ENCODE data around the gene NARF.

DNA sequence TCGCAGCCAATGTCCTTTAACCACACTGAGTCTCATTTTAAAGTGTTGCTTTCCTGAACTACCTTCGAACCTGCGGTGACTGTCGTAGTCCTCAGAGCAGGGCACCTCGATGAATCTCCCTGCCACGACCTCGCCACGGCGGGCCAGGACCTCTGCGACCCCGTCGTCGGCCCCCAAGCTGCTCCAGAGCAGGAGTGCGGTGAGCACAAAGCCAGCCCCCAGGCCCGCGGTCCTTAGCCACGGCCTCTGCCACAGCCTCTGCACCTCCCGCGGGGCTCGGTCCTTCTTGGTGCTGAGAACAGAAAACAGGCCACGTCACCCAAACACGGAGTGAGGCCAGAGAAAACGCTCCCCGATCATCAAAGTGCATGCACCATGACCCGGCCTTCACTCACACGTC, 43.2 kb upstream of the NARF start:
- TF ChIP-seq, protein P1, sequence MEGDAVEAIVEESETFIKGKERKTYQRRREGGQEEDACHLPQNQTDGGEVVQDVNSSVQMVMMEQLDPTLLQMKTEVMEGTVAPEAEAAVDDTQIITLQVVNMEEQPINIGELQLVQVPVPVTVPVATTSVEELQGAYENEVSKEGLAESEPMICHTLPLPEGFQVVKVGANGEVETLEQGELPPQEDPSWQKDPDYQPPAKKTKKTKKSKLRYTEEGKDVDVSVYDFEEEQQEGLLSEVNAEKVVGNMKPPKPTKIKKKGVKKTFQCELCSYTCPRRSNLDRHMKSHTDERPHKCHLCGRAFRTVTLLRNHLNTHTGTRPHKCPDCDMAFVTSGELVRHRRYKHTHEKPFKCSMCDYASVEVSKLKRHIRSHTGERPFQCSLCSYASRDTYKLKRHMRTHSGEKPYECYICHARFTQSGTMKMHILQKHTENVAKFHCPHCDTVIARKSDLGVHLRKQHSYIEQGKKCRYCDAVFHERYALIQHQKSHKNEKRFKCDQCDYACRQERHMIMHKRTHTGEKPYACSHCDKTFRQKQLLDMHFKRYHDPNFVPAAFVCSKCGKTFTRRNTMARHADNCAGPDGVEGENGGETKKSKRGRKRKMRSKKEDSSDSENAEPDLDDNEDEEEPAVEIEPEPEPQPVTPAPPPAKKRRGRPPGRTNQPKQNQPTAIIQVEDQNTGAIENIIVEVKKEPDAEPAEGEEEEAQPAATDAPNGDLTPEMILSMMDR (IDR thresholded peaks at IDR 0.05) = no peak
- TF ChIP-seq POLR2A (IDR thresholded peaks at IDR 0.05) = no peak

All from transverse colon (tissue), 3 donors.